Keratinocyte (primary cell): Measurements from ENCODE around the gene AGRN. TPM values are rescaled to one million over a fixed set of nuclear protein-coding genes. Genes with fewer than 3 reads are reported as not detected.

Source experiments
- DNase-seq: peaks from one replicate; pipeline ENCODE4 v3.0.0-alpha.2; 2011; ENCODE audit warnings: low read depth, missing footprints, low spot score
- FAIRE-seq: peaks from 2 replicates; lab custom pipeline; 2011; peaks lifted over from hg19 to GRCh38; lab: Jason Lieb, UNC
- H2AFZ ChIP-seq: 2 replicates; pipeline ENCODE4 v1.6.0; 2012; ENCODE audit warnings: low read length, control low read depth, inconsistent platforms; ENCODE audit not compliant: control insufficient read depth
- H3K27ac ChIP-seq: 2 replicates; pipeline ENCODE4 v1.5.1; 2011; ENCODE audit warnings: low read length; ENCODE audit not compliant: control insufficient read depth, insufficient read depth
- H3K27me3 ChIP-seq: 3 replicates; pipeline ENCODE4 v1.6.0; 2011; ENCODE audit warnings: low read length; ENCODE audit not compliant: control insufficient read depth, insufficient read depth; ENCODE audit errors: extremely low read depth
- H3K36me3 ChIP-seq, 2 experiments: 2 replicates in 1 of 2; 3 replicates in 1 of 2; pipeline ENCODE4 v1.5.1; 2011; ENCODE audit warnings: low read length in 2 of 2, mild to moderate bottlenecking in 1 of 2; ENCODE audit not compliant: control insufficient read depth in 2 of 2, insufficient read depth in 2 of 2; ENCODE audit errors: extremely low read depth in 1 of 2
- H3K4me1 ChIP-seq: 3 replicates; pipeline ENCODE4 v1.5.1; 2011; ENCODE audit warnings: low read length; ENCODE audit not compliant: control insufficient read depth, insufficient read depth; ENCODE audit errors: extremely low read depth
- H3K4me2 ChIP-seq: 3 replicates; pipeline ENCODE4 v1.6.0; 2011; ENCODE audit warnings: low read depth, low read length; ENCODE audit not compliant: control insufficient read depth, insufficient read depth; ENCODE audit errors: extremely low read depth
- H3K4me3 ChIP-seq, 3 experiments: fragments of 200-600 bp in 1 of 3; sonication (generic) in 1 of 3; 2 replicates in 2 of 3; 3 replicates in 1 of 3; pipeline ENCODE4 v1.5.1; 2011 to 2016; ENCODE audit warnings: low read length in 3 of 3, mild to moderate bottlenecking in 3 of 3, control low read depth in 2 of 3, inconsistent platforms in 1 of 3, low read depth in 1 of 3, mixed read lengths in 1 of 3, mixed run types in 1 of 3, moderate library complexity in 1 of 3; ENCODE audit not compliant: control insufficient read depth in 2 of 3, insufficient read depth in 2 of 3; ENCODE audit errors: extremely low read depth in 1 of 3
- H3K79me2 ChIP-seq: 2 replicates; pipeline ENCODE4 v1.6.0; 2012; ENCODE audit warnings: low read length; ENCODE audit not compliant: control insufficient read depth, insufficient read depth
- H3K9ac ChIP-seq: 3 replicates; pipeline ENCODE4 v1.6.0; 2011; ENCODE audit warnings: low read length; ENCODE audit not compliant: control insufficient read depth, insufficient read depth; ENCODE audit errors: extremely low read depth
- H3K9me1 ChIP-seq: 3 replicates; pipeline ENCODE4 v1.6.0; 2011; ENCODE audit warnings: low read length; ENCODE audit not compliant: control insufficient read depth, insufficient read depth; ENCODE audit errors: extremely low read depth
- H3K9me3 ChIP-seq: 2 replicates; pipeline ENCODE4 v1.5.1; 2012; ENCODE audit warnings: low read depth, low read length; ENCODE audit not compliant: control insufficient read depth
- H4K20me1 ChIP-seq: 3 replicates; pipeline ENCODE4 v1.6.0; 2011; ENCODE audit warnings: low read length; ENCODE audit not compliant: control insufficient read depth, insufficient read depth; ENCODE audit errors: extremely low read depth
- EZH2 ChIP-seq: IDR thresholded peaks from one replicate; pipeline ENCODE4 v1.6.1; 2012; ENCODE audit warnings: inconsistent platforms, mild to moderate bottlenecking, low read length, moderate library complexity
- dilution Hi-C: fragments of 300-500 bp; cut with MboI; formaldehyde crosslinking; loops from one replicate; pipeline ENCODE4 v1.7.0; 2020; ENCODE audit warnings: low sequenced_read_pairs; ENCODE audit not compliant: extremely low pct_ligation_motif_present
- polyA plus RNA-seq, 5 experiments: library from polyadenylated mRNA; depleted of rRNA in 3 of 5; stranded (reverse) in 3 of 5; stranded (forward) in 1 of 5; unstranded in 1 of 5; fragments of >200 nt; gene quantifications; 1 replicate in 1 of 5; 2 replicates in 3 of 5; 3 replicates in 1 of 5; pipeline versions ENCODE4 v1.2.1 to v1.2.3, GENCODE V29; 2011 to 2012; ENCODE audit warnings: missing spikeins in 2 of 5, low read depth in 1 of 5, low replicate concordance in 1 of 5
- TF ChIP-seq, protein P1 (sequence below), 3 experiments: IDR thresholded peaks in 1 of 3; conservative IDR thresholded peaks in 1 of 3; optimal IDR thresholded peaks in 1 of 3; 2 replicates in 2 of 3; 3 replicates in 1 of 3; pipeline versions ENCODE3 to v1.5.1; 2011; ENCODE audit warnings: low read length in 3 of 3, mild to moderate bottlenecking in 3 of 3, moderate library complexity in 2 of 3, control low read depth in 1 of 3, inconsistent platforms in 1 of 3; ENCODE audit not compliant: insufficient read depth in 2 of 3; ENCODE audit errors: extremely low read depth in 1 of 3

AGRN gene
- polyA plus RNA-seq, 1 donor (not counting 4 experiments of a cell fraction or from before 2014, with no cell fraction given): 72.4 TPM

DNA sequence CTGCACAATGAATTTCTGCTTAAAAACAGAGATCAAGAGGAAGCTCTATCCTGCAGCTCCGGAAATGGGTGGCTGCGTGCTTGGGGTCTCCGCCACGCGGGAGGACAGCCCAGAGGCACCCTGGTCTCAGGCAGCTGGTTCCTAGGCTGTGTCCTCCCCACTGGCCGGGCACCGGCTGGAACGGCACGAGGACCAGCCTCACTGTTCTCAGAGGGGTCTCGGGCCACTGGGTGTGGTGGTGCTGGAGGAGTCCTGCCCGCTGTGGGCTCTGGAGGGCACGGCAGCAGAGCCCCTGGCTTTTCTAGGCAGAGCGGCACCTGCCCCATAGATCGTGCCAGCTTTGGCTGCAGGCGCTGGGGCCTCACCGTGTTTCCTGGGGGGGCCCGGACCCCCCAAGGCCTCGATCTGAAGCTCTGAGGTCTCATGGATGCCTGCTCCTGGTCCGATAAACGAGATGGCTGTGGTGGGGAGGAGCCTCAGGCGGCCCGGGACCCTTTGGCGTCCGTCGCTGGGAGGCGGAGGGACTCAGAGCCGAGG is 62.4 kb downstream of the AGRN start:
- no peak overlapping the region for H2AFZ ChIP-seq
- H3K9me1 ChIP-seq: no peaks in the 10 kb centered on the region
- TF ChIP-seq EZH2: no peak
- TF ChIP-seq, protein P1, sequence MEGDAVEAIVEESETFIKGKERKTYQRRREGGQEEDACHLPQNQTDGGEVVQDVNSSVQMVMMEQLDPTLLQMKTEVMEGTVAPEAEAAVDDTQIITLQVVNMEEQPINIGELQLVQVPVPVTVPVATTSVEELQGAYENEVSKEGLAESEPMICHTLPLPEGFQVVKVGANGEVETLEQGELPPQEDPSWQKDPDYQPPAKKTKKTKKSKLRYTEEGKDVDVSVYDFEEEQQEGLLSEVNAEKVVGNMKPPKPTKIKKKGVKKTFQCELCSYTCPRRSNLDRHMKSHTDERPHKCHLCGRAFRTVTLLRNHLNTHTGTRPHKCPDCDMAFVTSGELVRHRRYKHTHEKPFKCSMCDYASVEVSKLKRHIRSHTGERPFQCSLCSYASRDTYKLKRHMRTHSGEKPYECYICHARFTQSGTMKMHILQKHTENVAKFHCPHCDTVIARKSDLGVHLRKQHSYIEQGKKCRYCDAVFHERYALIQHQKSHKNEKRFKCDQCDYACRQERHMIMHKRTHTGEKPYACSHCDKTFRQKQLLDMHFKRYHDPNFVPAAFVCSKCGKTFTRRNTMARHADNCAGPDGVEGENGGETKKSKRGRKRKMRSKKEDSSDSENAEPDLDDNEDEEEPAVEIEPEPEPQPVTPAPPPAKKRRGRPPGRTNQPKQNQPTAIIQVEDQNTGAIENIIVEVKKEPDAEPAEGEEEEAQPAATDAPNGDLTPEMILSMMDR (optimal IDR thresholded peaks at IDR 0.05 in 1 of 3, IDR thresholded peaks at IDR 0.05 in 1 of 3, conservative IDR thresholded peaks at IDR 0.05 in 1 of 3; ENCODE audit: extremely low read depth in 1 of 3, insufficient read depth in 2 of 3, low read length in 3 of 3): no peak
- dilution Hi-C loops: no loop called here
- peaks cover 0 to 6% of the 10 kb centered on the region in 2 experiments for H3K36me3 ChIP-seq
- DNase-seq (no peak), FAIRE-seq (no peak)
- H3K27ac ChIP-seq: no peak overlapping the region
- no peak overlapping the region for H3K4me3 ChIP-seq
- H3K79me2 ChIP-seq: no peaks in the 10 kb centered on the region
- H3K9me3 ChIP-seq: no peaks in the 10 kb centered on the region
- H4K20me1 ChIP-seq: no peaks in the 10 kb centered on the region
- H3K4me1 ChIP-seq: peaks cover 12% of the 10 kb centered on the region
- no peak overlapping the region for H3K4me2 ChIP-seq
- H3K27me3 ChIP-seq: no peaks in the 10 kb centered on the region
- H3K9ac ChIP-seq: no peak overlapping the region

DNA sequence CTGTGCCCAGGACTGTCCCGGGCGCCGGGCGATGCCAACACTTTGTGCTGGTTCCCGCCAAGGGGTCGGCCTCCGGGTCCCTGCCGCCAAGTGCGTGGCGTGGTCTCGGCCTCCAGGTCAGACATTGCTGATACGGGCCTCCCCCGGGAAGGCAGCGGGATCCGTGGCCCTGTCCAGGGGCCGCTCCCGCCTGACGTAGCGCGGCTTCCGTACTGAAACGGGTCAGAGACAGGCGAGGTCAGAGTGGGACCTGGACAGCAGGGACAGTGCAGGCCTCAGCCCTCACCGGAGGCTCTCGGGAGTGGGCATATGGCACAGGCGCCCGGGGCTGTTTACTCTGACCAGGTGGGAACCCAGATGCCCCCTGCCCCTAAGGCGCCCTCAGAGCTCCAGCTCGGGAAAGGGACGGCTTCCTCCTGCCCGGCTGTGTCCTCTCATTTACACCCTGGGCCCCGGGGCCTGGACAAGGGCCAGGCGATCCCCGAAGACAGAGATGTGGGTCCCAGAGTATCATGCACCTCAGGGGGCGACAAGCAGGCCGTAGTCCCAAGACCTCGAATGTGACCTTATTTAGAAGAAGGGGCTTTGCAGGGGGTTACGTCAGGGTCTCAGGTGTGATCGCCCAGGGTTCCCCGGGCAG is 63.0 kb downstream of the AGRN start:
- no peaks in the 10 kb centered on the region for H3K27me3 ChIP-seq
- H3K36me3 ChIP-seq: peaks cover 0 to 6% of the 10 kb centered on the region in 2 experiments
- no peaks in the 10 kb centered on the region for H3K9me3 ChIP-seq
- no peak overlapping the region for H3K4me2 ChIP-seq
- H3K9me1 ChIP-seq: no peaks in the 10 kb centered on the region
- no peaks in the 10 kb centered on the region for H4K20me1 ChIP-seq
- peaks cover 12% of the 10 kb centered on the region for H3K4me1 ChIP-seq
- dilution Hi-C loops: no loop called here
- H2AFZ ChIP-seq: no peak overlapping the region
- no peak for TF ChIP-seq EZH2
- TF ChIP-seq, protein P1 (optimal IDR thresholded peaks at IDR 0.05 in 1 of 3, IDR thresholded peaks at IDR 0.05 in 1 of 3, conservative IDR thresholded peaks at IDR 0.05 in 1 of 3; ENCODE audit: extremely low read depth in 1 of 3, insufficient read depth in 2 of 3, low read length in 3 of 3): no peak
- no peak for DNase-seq
- no peaks in the 10 kb centered on the region for H3K79me2 ChIP-seq
- no peak for FAIRE-seq
- no peak overlapping the region for H3K27ac ChIP-seq
- no peak overlapping the region for H3K4me3 ChIP-seq
- no peak overlapping the region for H3K9ac ChIP-seq
